ENCODE measurements around the gene RCOR1. TPM values are rescaled to one million over a fixed set of nuclear protein-coding genes. Genes with fewer than 3 reads are reported as not detected.

RCOR1 gene
- total and polyA plus RNA-seq, 10 donors, result 3.7 to 30.6 (median 21.1) TPM

DNA sequence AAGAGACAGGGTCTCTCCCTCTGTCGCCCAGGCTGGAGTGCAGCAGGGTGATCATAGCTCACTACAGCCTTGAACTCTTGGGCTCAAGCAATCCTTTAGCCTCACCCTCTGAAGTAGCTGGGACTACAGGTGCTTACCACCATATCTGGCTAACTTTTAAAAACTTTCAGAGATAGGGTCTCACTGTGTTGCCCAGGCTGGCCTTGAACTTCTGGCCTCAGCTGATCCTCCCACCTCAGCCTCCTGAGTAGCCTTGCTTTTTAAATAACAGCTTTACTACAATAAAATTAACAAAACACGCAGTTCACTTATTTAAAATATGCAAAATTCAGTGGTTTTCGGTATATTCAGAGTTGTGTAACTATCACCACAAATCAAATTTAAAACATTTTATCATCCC, 79.0 kb downstream of the RCOR1 start:
- Histone ChIP-seq H3K27me3 (replicated peaks in 1 of 7) (no peaks in the 10 kb centered on the region), H3K27ac (no peak overlapping the region), H3K4me1 (peaks cover 0 to 39% (median 0%) of the 10 kb centered on the region in 6 donors), H3K36me3 (peaks cover 0 to 7% (median 0%) of the 10 kb centered on the region in 6 donors), H3K4me3 (no peak overlapping the region), H3K9me3 (peaks cover 0 to 6% (median 0%) of the 10 kb centered on the region in 8 donors)
- no peak for DNase-seq
- TF ChIP-seq POLR2AphosphoS5 (IDR thresholded peaks at IDR 0.05), result no peak
- TF ChIP-seq POLR2A (IDR thresholded peaks at IDR 0.05), result no peak
- TF ChIP-seq, protein P1, sequence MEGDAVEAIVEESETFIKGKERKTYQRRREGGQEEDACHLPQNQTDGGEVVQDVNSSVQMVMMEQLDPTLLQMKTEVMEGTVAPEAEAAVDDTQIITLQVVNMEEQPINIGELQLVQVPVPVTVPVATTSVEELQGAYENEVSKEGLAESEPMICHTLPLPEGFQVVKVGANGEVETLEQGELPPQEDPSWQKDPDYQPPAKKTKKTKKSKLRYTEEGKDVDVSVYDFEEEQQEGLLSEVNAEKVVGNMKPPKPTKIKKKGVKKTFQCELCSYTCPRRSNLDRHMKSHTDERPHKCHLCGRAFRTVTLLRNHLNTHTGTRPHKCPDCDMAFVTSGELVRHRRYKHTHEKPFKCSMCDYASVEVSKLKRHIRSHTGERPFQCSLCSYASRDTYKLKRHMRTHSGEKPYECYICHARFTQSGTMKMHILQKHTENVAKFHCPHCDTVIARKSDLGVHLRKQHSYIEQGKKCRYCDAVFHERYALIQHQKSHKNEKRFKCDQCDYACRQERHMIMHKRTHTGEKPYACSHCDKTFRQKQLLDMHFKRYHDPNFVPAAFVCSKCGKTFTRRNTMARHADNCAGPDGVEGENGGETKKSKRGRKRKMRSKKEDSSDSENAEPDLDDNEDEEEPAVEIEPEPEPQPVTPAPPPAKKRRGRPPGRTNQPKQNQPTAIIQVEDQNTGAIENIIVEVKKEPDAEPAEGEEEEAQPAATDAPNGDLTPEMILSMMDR (IDR thresholded peaks at IDR 0.05 in 8 of 11, conservative IDR thresholded peaks at IDR 0.05 in 3 of 11), result no peak
- 92 to 95% (median 94%) methylated on average over 3 of the region's 3 CpGs for WGBS, 5 donors
- intact Hi-C loops (cut with DNase I; ENCODE audit: low total_unique reads), result no loop called here

DNA sequence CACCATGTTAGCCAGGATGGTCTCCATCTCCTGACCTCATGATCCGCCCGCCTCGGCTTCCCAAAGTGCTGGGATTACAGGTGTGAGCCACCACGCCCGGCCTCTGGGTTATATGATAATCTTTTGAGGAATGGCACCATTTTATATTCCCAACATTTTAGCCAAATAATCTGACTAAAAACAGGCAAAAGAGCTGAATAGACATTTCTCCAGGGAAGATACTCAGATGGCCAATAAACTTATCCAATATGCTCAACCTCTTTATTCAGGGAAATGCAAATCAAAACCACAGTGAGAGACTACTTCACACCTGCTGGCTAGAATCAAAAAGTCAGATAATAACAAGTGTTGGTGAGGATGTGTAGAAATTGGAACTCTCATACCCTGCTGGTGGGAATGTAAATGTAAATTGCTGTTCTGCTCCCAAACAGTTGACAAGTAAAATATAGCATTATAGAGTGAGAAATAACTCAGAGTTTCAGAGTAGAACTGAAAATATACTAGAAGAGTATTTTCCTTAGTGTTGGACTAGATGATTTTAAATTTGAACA, 80.0 kb downstream of the RCOR1 start:
- 97 to 99% (median 99%) methylated on average over 4 to 5 of the region's 5 CpGs for WGBS, 5 donors
- TF ChIP-seq POLR2A (IDR thresholded peaks at IDR 0.05) (no peak), POLR2AphosphoS5 (IDR thresholded peaks at IDR 0.05) (no peak)
- TF ChIP-seq, protein P1 (IDR thresholded peaks at IDR 0.05 in 8 of 11, conservative IDR thresholded peaks at IDR 0.05 in 3 of 11), result no peak
- Histone ChIP-seq H3K27me3 (replicated peaks in 1 of 7) (no peaks in the 10 kb centered on the region), H3K36me3 (peaks cover 0 to 7% (median 0%) of the 10 kb centered on the region in 6 donors), H3K9me3 (peaks cover 0 to 6% (median 0%) of the 10 kb centered on the region in 8 donors), H3K4me3 (no peak overlapping the region), H3K27ac (no peak overlapping the region), H3K4me1 (peaks cover 0 to 29% (median 0%) of the 10 kb centered on the region in 6 donors)
- DNase-seq, result no peak
- intact Hi-C loops (cut with DNase I; ENCODE audit: low total_unique reads), result no loop called here

DNA sequence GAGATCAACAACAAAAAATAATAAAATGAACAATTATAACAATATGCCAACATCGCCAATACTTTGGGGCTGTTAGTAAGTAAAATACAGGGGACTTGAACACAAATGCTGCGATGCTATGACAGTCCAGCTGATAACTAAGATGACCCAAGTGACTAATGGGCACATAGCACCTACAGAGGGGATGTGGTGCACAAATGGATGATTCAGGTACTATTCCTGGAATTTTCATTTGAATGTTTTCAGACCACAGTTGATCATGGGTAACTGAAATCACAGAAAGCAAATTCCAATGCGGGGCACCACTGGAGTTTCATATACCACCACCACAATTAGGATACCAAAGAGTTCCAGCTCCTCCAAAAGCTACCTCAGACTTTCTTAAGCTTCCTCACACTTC, 82.9 kb downstream of the RCOR1 start:
- 90 to 99% (median 97%) methylated on average over 3 of the region's 3 CpGs for WGBS, 5 donors
- no peak overlapping the region for H3K4me3 ChIP-seq
- peaks cover 0 to 2% (median 0%) of the 10 kb centered on the region in 6 donors for H3K4me1 ChIP-seq
- H3K27me3 ChIP-seq (replicated peaks in 1 of 7), result no peaks in the 10 kb centered on the region
- peaks cover 0 to 6% (median 0%) of the 10 kb centered on the region in 8 donors for H3K9me3 ChIP-seq
- H3K36me3 ChIP-seq, result peaks cover 0 to 7% (median 0%) of the 10 kb centered on the region in 6 donors
- TF ChIP-seq POLR2AphosphoS5 (IDR thresholded peaks at IDR 0.05), result no peak
- TF ChIP-seq, protein P1 (IDR thresholded peaks at IDR 0.05 in 8 of 11, conservative IDR thresholded peaks at IDR 0.05 in 3 of 11), result no peak
- TF ChIP-seq POLR2A (IDR thresholded peaks at IDR 0.05), result no peak
- no peak for DNase-seq
- intact Hi-C loops (cut with DNase I; ENCODE audit: low total_unique reads), result no loop called here
- no peak overlapping the region for H3K27ac ChIP-seq

DNA sequence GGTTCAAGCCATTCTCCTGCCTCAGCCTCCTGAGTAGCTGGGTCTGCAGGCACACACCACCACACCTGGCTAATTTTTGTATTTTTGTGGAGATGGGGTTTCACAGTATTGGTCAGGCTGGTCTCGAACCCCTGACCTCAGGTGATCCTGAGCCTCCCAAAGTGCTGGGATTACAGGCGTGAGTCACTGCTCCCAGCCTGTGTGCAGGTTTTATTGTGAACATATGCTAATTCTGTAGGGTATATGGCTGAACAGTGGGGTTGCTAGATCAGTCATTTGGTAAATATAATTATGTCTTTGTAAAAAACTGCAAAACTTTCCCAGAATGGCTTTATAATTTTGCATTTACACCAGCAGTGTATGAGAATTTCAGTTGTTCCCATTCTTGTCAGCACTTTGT, 85.9 kb downstream of the RCOR1 start:
- no peaks in the 10 kb centered on the region for H3K4me1 ChIP-seq
- DNase-seq, result no peak
- H3K9me3 ChIP-seq, result no peaks in the 10 kb centered on the region
- H3K4me3 ChIP-seq, result no peak overlapping the region
- TF ChIP-seq, protein P1 (IDR thresholded peaks at IDR 0.05 in 8 of 11, conservative IDR thresholded peaks at IDR 0.05 in 3 of 11), result no peak
- no peak for TF ChIP-seq POLR2A (IDR thresholded peaks at IDR 0.05)
- no peak for TF ChIP-seq POLR2AphosphoS5 (IDR thresholded peaks at IDR 0.05)
- H3K36me3 ChIP-seq, result peaks cover 0 to 26% (median 4%) of the 10 kb centered on the region in 6 donors
- WGBS, 5 donors, result 88 to 96% (median 94%) methylated on average over 2 of the region's 2 CpGs
- intact Hi-C loops (cut with DNase I; ENCODE audit: low total_unique reads), result no loop called here
- no peak overlapping the region for H3K27ac ChIP-seq
- H3K27me3 ChIP-seq (replicated peaks in 1 of 7), result no peaks in the 10 kb centered on the region
